GM12878 (cell line): ENCODE data around the gene WFDC6. TPM values are rescaled to one million over a fixed set of nuclear protein-coding genes. Genes with fewer than 3 reads are reported as not detected.

Experiments
- ATAC-seq: fragments of 200-7000 bp; cut with Tn5 transposase; 3 replicates; pipeline ENCODE4 v1.9.1; 2020; ENCODE audit warnings: mild to moderate bottlenecking, moderate library complexity
- BruUV-seq: library from RNA; stranded (reverse); fragments of 400-500 nt; replicated peaks from 2 replicates; lab custom pipeline; 2021; lab: Mats Ljungman, UMichigan
- CTCF ChIA-PET: fragments of 300-600 bp; sonication (Branson Sonifier 250); formaldehyde crosslinking; extraction: SDS; loops from one replicate; lab custom pipeline; 2021; ENCODE audit warnings: inconsistent platforms; lab: Yijun Ruan, JAX
- POLR2A ChIA-PET: fragments of 350-600 bp; formaldehyde crosslinking; extraction: SDS; loops from one replicate; lab custom pipeline; 2021; ENCODE audit warnings: inconsistent platforms; lab: Charles Lee
- RAD21 ChIA-PET: fragments of 300-600 bp; sonication (Branson Sonifier 250); formaldehyde crosslinking; loops from one replicate; lab custom pipeline; 2023; ENCODE audit warnings: antibody characterized with exemption; ENCODE audit not compliant: unreplicated experiment; lab: Charles Lee
- SMC1A ChIA-PET: fragments of 300-600 bp; sonication (Branson Sonifier 250); formaldehyde crosslinking; loops from one replicate; lab custom pipeline; 2023; ENCODE audit not compliant: unreplicated experiment, uncharacterized antibody; lab: Charles Lee
- DNase-seq: peaks from one replicate; pipeline ENCODE4 v3.0.0-alpha.2; 2011; ENCODE audit warnings: low read depth, low spot score
- FAIRE-seq: peaks from 3 replicates; lab custom pipeline; 2011; peaks lifted over from hg19 to GRCh38; lab: Jason Lieb, UNC
- H2AFZ ChIP-seq: 2 replicates; pipeline ENCODE4 v1.6.0; 2011; ENCODE audit warnings: low read depth, low read length, control low read depth; ENCODE audit not compliant: control insufficient read depth
- H3K27ac ChIP-seq: 2 replicates; pipeline ENCODE4 v1.5.1; 2011; ENCODE audit warnings: control low read depth; ENCODE audit not compliant: control insufficient read depth, insufficient read depth
- H3K27me3 ChIP-seq, 2 experiments: replicated peaks in 1 of 2; 2 replicates each; pipeline versions ENCODE4 v1.6.0 to v1.6.1; 2011; ENCODE audit warnings: low read length in 1 of 2; ENCODE audit not compliant: control insufficient read depth in 2 of 2, insufficient read depth in 2 of 2
- H3K36me3 ChIP-seq, 2 experiments: 2 replicates each; pipeline ENCODE4 v1.5.1; 2011; ENCODE audit warnings: low read length in 1 of 2; ENCODE audit not compliant: control insufficient read depth in 2 of 2, insufficient read depth in 2 of 2
- H3K4me1 ChIP-seq: 2 replicates; pipeline ENCODE4 v1.6.1; 2011; ENCODE audit warnings: mild to moderate bottlenecking, low read length, moderate library complexity, mixed read lengths; ENCODE audit not compliant: control insufficient read depth, insufficient read depth
- H3K4me2 ChIP-seq: 2 replicates; pipeline ENCODE4 v1.6.0; 2011; ENCODE audit warnings: control low read depth; ENCODE audit not compliant: control insufficient read depth, insufficient read depth
- H3K4me3 ChIP-seq: fragments of 200-600 bp; sonication (generic); 2 replicates; pipeline ENCODE4 v1.5.1; 2016
- H3K79me2 ChIP-seq: 2 replicates; pipeline ENCODE4 v1.6.0; 2011; ENCODE audit warnings: low read length; ENCODE audit not compliant: control insufficient read depth, insufficient read depth
- H3K9ac ChIP-seq: 2 replicates; pipeline ENCODE4 v1.8.0; 2011; ENCODE audit warnings: low read length, control low read depth, mixed read lengths; ENCODE audit not compliant: control insufficient read depth, insufficient read depth
- H3K9me3 ChIP-seq: replicated peaks from 3 replicates; pipeline ENCODE4 v1.5.1; 2011; ENCODE audit warnings: mild to moderate bottlenecking, low read length; ENCODE audit not compliant: control insufficient read depth, insufficient read depth
- H4K20me1 ChIP-seq: 2 replicates; pipeline ENCODE4 v1.6.0; 2011; ENCODE audit not compliant: control insufficient read depth, insufficient read depth
- CUX1 ChIP-seq: IDR thresholded peaks from 2 replicates; pipeline ENCODE4 v1.6.1; 2012; ENCODE audit warnings: improper control_type of control experiment, low read depth, low read length; ENCODE audit not compliant: insufficient replicate concordance
- FOS ChIP-seq: IDR thresholded peaks from 3 replicates; pipeline ENCODE4 v1.6.1; 2011; ENCODE audit warnings: borderline replicate concordance; ENCODE audit not compliant: insufficient read length; ENCODE audit errors: extremely low read depth
- GABPA ChIP-seq: IDR thresholded peaks from 2 replicates; pipeline ENCODE4 v1.6.1; 2014; ENCODE audit warnings: antibody characterized with exemption, low read depth, mild to moderate bottlenecking, inconsistent platforms
- HDAC2 ChIP-seq: fragments of 200-600 bp; sonication (generic); IDR thresholded peaks from 2 replicates; pipeline ENCODE4 v1.6.1; 2017
- KLF5 ChIP-seq: fragments of 450-650 bp; IDR thresholded peaks from 2 replicates; pipeline ENCODE4 v1.6.1; 2014; ENCODE audit warnings: mild to moderate bottlenecking; ENCODE audit not compliant: partially characterized antibody
- POLR2A ChIP-seq: IDR thresholded peaks from 2 replicates; pipeline ENCODE4 v1.6.1; 2011; ENCODE audit warnings: low read depth, mild to moderate bottlenecking, low read length
- SIN3A ChIP-seq: IDR thresholded peaks from 2 replicates; pipeline ENCODE4 v1.6.1; 2012; ENCODE audit warnings: low read depth, low read length, improper control_type of control experiment
- ZBTB11 ChIP-seq: fragments of 450-650 bp; formaldehyde crosslinking; IDR thresholded peaks from 2 replicates; pipeline ENCODE4 v1.5.0; 2022; ENCODE audit warnings: mild to moderate bottlenecking, missing genetic modification characterization
- WGBS: methylation state at CpG from one replicate; pipeline ENCODE4 v1.1.6; 2016; ENCODE audit warnings: low lambda C conversion rate; ENCODE audit not compliant: insufficient replicate concordance, insufficient coverage; ENCODE audit errors: missing lambda C conversion rate; 5-methylcytosine and 5-hydroxymethylcytosine counted together
- in situ Hi-C: fragments of 300-500 bp; cut with MboI; formaldehyde crosslinking; loops from 9 replicates; pipeline ENCODE4 v1.14.3; 2018; ENCODE audit warnings: mixed read lengths
- intact Hi-C: fragments of 100-400 bp; cut with micrococcal nuclease; formaldehyde crosslinking; loops from one replicate; pipeline ENCODE4 v1.14.2; 2022; ENCODE audit not compliant: unreplicated experiment
- polyA plus RNA-seq, 11 experiments: library from polyadenylated mRNA; depleted of rRNA in 4 of 11; unstranded in 6 of 11; stranded (reverse) in 5 of 11; fragments of >200 nt; fragmentation: Nextera tagmentation in 4 of 11; fragmentation: Illumina TruSeq in 1 of 11; extraction: Ambion mirVana in 4 of 11; extraction: Trizol in 1 of 11; gene quantifications; 1 replicate in 1 of 11; 2 replicates in 10 of 11; pipeline versions ENCODE4 v1.2.1 to v1.2.3, GENCODE V29; 2011 to 2016; ENCODE audit warnings: inconsistent platforms in 2 of 11, missing spikeins in 2 of 11, low read depth in 1 of 11
- total RNA-seq, 4 experiments: library from RNA; depleted of rRNA in 3 of 4; stranded (reverse); fragments of >200 nt in 3 of 4; fragmentation: Illumina TruSeq in 1 of 4; extraction: Trizol in 1 of 4; gene quantifications; 2 replicates each; pipeline versions ENCODE4 v1.2.1 to v1.2.3, GENCODE V29; 2013 to 2021

WFDC6 gene
- total and polyA plus RNA-seq, 10 of the 15 experiments (the other 5 are each of a cell fraction or from before 2014, with no cell fraction given): not detected

GRCh38 chr20:45509091-45509490 is 30.2 kb downstream of the WFDC6 start:
- POLR2A ChIA-PET: no interaction called here
- H3K36me3 ChIP-seq: no peaks in the 10 kb centered on the region
- ATAC-seq: no peak
- H3K27me3 ChIP-seq: peaks cover 0 to under 1% of the 10 kb centered on the region in 2 experiments; a peak in 1 of 4 replicates
- no peak overlapping the region for H2AFZ ChIP-seq
- RAD21 ChIA-PET: no interaction called here
- no peaks in the 10 kb centered on the region for H3K79me2 ChIP-seq
- SMC1A ChIA-PET: no interaction called here
- no peak overlapping the region for H3K9ac ChIP-seq
- 11% methylated on average over 4 of the region's 4 CpGs for WGBS
- no peaks in the 10 kb centered on the region for H4K20me1 ChIP-seq
- H3K4me1 ChIP-seq: peaks cover 5% of the 10 kb centered on the region
- DNase-seq: no peak
- in situ Hi-C loops (no loop called here), intact Hi-C loops (no loop called here)
- no peak overlapping the region for H3K27ac ChIP-seq
- BruUV-seq: no TSS peak
- FAIRE-seq: no peak
- CTCF ChIA-PET: no interaction called here
- TF ChIP-seq SIN3A: no peak
- no peak for TF ChIP-seq KLF5
- TF ChIP-seq CUX1: no peak
- TF ChIP-seq GABPA: no peak
- no peak for TF ChIP-seq FOS
- TF ChIP-seq POLR2A: no peak
- no peak for TF ChIP-seq ZBTB11
- no peak for TF ChIP-seq HDAC2
- no peak overlapping the region for H3K4me2 ChIP-seq
- H3K4me3 ChIP-seq: no peak overlapping the region
- H3K9me3 ChIP-seq: no peaks in the 10 kb centered on the region; the same call in 2 of the 3 replicates
